Measurements from ENCODE around the gene CPTP. TPM values are rescaled to one million over a fixed set of nuclear protein-coding genes. Genes with fewer than 3 reads are reported as not detected.
A peak's percentile ranks its signal among the peaks of the same experiment; 100 is the strongest.

The CPTP gene
- total and polyA plus RNA-seq, 2 of the 13 experiments (the other 11 are each of a cell fraction or from before 2014, with no cell fraction given), result 5.5 to 9.3 TPM

DNA sequence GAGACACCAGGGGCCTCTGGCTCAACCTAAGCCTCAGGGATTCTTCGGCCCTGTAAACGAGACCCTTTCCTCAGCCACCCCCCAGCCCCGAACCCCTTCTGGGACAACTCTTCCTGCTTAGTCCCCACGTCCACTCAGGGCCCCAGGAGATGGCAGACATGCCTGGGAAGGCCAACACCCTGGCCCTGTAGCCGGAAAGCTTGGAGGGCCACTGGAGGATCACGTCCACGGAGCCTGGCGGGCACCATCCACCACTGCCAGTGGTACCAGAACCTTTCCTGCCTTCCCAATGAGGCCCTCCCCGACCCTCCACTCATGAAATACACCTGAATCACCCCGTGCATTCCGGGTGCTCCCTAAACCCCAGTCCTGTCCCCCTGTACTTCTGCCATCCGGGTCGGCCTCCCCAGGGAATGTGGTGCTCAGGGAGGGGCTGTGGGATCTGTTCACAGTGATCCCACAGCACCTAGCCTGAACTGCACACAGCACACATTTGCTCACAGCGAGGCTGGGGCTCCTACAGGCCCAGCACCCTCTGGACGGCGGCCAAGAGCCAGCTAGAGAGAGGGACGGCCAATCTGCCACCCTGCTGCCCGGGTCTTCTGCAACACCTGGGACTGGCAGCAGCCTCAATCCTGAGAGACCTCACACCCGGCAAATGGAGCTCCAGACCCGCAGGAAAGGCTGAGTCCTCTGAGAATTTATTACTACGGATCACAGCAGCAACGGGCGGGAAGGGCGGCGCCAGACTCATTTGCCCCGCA lies 48.6 kb downstream of the CPTP start:
- no peak for ATAC-seq
- H3K4me3 ChIP-seq (replicated peaks in 1 of 3; ENCODE audit: insufficient read depth in 1 of 3, low read depth in 2 of 3, low read length in 3 of 3), result peak overlapping the region in 2 of 3 experiments; percentile 90 to 99; a peak in 5 of 6 replicates

More for the DNA sequence above, 48.6 kb downstream of the CPTP start:
- Histone ChIP-seq H4K20me1 (ENCODE audit: insufficient read depth, low read length) (no peaks in the 10 kb centered on the region), H3K9me3 (ENCODE audit: low read length) (no peaks in the 10 kb centered on the region), H3K79me2 (ENCODE audit: insufficient read depth, low read length) (peaks cover 19% of the 10 kb centered on the region), H3K9ac (ENCODE audit: insufficient read depth, low read depth, low read length) (no peak overlapping the region), H2AFZ (ENCODE audit: low read length) (no peak overlapping the region), H3K27me3 (ENCODE audit: control insufficient read depth in 1 of 2, insufficient read depth in 2 of 2, low read length in 2 of 2) (no peaks in the 10 kb centered on the region; a peak in 1 of 5 replicates), H3K27ac (ENCODE audit: extremely low read length, insufficient read depth, low read length) (no peak overlapping the region), H3K36me3 (replicated peaks in 1 of 2; ENCODE audit: control insufficient read depth in 1 of 2, insufficient read depth in 2 of 2, low read length in 2 of 2) (peaks cover 0 to 3% of the 10 kb centered on the region in 2 experiments; a peak in 1 of 5 replicates), H3K4me1 (ENCODE audit: insufficient read depth, low read length) (peaks cover 37% of the 10 kb centered on the region), H3K4me2 (ENCODE audit: low read depth, low read length) (peak overlapping the region; percentile 91)
- POLR2A ChIA-PET, result interaction anchor here (1.5 to 1.7 kb wide), 2 partner anchors 11 to 21 kb away, joined by 6 to 7 read pairs; no protein-coding TSS in a partner anchor
- TF ChIP-seq SMARCC2 (IDR thresholded peaks at IDR 0.05), result no peak
- TF ChIP-seq, protein P1, sequence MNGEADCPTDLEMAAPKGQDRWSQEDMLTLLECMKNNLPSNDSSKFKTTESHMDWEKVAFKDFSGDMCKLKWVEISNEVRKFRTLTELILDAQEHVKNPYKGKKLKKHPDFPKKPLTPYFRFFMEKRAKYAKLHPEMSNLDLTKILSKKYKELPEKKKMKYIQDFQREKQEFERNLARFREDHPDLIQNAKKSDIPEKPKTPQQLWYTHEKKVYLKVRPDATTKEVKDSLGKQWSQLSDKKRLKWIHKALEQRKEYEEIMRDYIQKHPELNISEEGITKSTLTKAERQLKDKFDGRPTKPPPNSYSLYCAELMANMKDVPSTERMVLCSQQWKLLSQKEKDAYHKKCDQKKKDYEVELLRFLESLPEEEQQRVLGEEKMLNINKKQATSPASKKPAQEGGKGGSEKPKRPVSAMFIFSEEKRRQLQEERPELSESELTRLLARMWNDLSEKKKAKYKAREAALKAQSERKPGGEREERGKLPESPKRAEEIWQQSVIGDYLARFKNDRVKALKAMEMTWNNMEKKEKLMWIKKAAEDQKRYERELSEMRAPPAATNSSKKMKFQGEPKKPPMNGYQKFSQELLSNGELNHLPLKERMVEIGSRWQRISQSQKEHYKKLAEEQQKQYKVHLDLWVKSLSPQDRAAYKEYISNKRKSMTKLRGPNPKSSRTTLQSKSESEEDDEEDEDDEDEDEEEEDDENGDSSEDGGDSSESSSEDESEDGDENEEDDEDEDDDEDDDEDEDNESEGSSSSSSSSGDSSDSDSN (CRISPR knock-in tag; IDR thresholded peaks at IDR 0.05), result 0 out of 2 replicates have a peak, but pooled peaks have one; percentile 16
- CTCF ChIA-PET (ENCODE audit: low intra/inter-chr PET ratio, low total read pairs), result interaction anchor here (1.8 to 1.9 kb wide), 2 partner anchors 24 to 29 kb away, joined by 11 to 13 read pairs; partner anchors contain the start of gene DVL1
- intact Hi-C loops (cut with micrococcal nuclease; ENCODE audit: unreplicated experiment) (no loop called here), in situ Hi-C loops (cut with HindIII; ENCODE audit: extremely low pct_ligation_motif_present, low pct_unique_long_range_greater_than_20kb) (no loop called here)
- 93% methylated on average over 21 of the region's 26 CpGs for WGBS (ENCODE audit: low lambda C conversion rate)
- FAIRE-seq (no peak), DNase-seq (ENCODE audit: low spot score) (no peak)
- no TSS peak for BruUV-seq (replicated peaks)
